Neural progenitor cell (in vitro differentiated cells): ENCODE measurements around the gene TSPAN19. TPM values are rescaled to one million over a fixed set of nuclear protein-coding genes. Genes with fewer than 3 reads are reported as not detected.

ENCODE experiments used
- DNase-seq: peaks from one replicate; pipeline ENCODE4 v3.0.0-alpha.2; 2016; ENCODE audit warnings: low spot score
- H2AFZ ChIP-seq: fragments of 200-600 bp; sonication (generic); replicated peaks from 2 replicates; pipeline ENCODE4 v1.6.1; 2016; ENCODE audit warnings: antibody characterized with exemption
- H3F3A ChIP-seq: fragments of 200-600 bp; sonication (generic); 2 replicates; pipeline ENCODE4 v1.6.1; 2016; ENCODE audit warnings: antibody characterized with exemption, low read depth
- H3K27ac ChIP-seq: fragments of 200-600 bp; sonication (generic); 2 replicates; pipeline ENCODE4 v1.5.1; 2016; ENCODE audit warnings: mild to moderate bottlenecking
- H3K27me3 ChIP-seq: fragments of 200-600 bp; sonication (generic); 2 replicates; pipeline ENCODE4 v1.6.1; 2016; ENCODE audit warnings: mild to moderate bottlenecking, moderate library complexity
- H3K36me3 ChIP-seq: fragments of 200-600 bp; sonication (generic); 2 replicates; pipeline ENCODE4 v1.5.1; 2016
- H3K4me1 ChIP-seq: fragments of 200-600 bp; sonication (generic); 2 replicates; pipeline ENCODE4 v1.6.1; 2016; ENCODE audit warnings: mixed run types
- H3K4me2 ChIP-seq: fragments of 200-600 bp; sonication (generic); 2 replicates; pipeline ENCODE4 v1.6.1; 2016
- H3K4me3 ChIP-seq: fragments of 200-600 bp; sonication (generic); 2 replicates; pipeline ENCODE4 v1.5.1; 2016
- H3K79me2 ChIP-seq: fragments of 200-600 bp; sonication (generic); 2 replicates; pipeline ENCODE4 v1.6.1; 2016; ENCODE audit warnings: low read depth
- H3K9ac ChIP-seq: fragments of 200-600 bp; sonication (generic); 2 replicates; pipeline ENCODE4 v1.6.1; 2016
- H3K9me3 ChIP-seq: fragments of 200-600 bp; sonication (generic); 2 replicates; pipeline ENCODE4 v1.5.1; 2016; ENCODE audit warnings: low read depth
- H4K20me1 ChIP-seq: fragments of 200-600 bp; sonication (generic); 2 replicates; pipeline ENCODE4 v1.6.1; 2016; ENCODE audit warnings: low read depth
- H3K27ac Mint-ChIP-seq: 3 replicates; pipeline ENCODE4 v1.8.0; 2021; ENCODE audit warnings: mixed read lengths
- H3K27me3 Mint-ChIP-seq: 2 replicates; pipeline ENCODE4 v1.8.0; 2022; ENCODE audit warnings: low read depth, mild to moderate bottlenecking, inconsistent platforms, moderate library complexity, mixed read lengths; ENCODE audit not compliant: insufficient read depth
- H3K36me3 Mint-ChIP-seq: 3 replicates; pipeline ENCODE4 v1.8.0; 2021; ENCODE audit warnings: mixed read lengths
- H3K4me1 Mint-ChIP-seq: 3 replicates; pipeline ENCODE4 v1.8.0; 2021; ENCODE audit warnings: mixed read lengths
- H3K4me3 Mint-ChIP-seq: 3 replicates; pipeline ENCODE4 v1.8.0; 2021; ENCODE audit warnings: mild to moderate bottlenecking, moderate library complexity, mixed read lengths
- H3K9me3 Mint-ChIP-seq: 3 replicates; pipeline ENCODE4 v1.8.0; 2020; ENCODE audit warnings: mixed read lengths
- CTCF ChIP-seq: fragments of 200-600 bp; sonication (generic); IDR thresholded peaks from 2 replicates; pipeline ENCODE4 v1.5.1; 2017; ENCODE audit warnings: antibody characterized with exemption, mild to moderate bottlenecking
- EZH2 ChIP-seq: fragments of 200-600 bp; sonication (generic); IDR thresholded peaks from 2 replicates; pipeline ENCODE4 v1.6.1; 2017; ENCODE audit warnings: antibody characterized with exemption, mild to moderate bottlenecking, moderate library complexity
- EZH2phosphoT487 ChIP-seq: fragments of 200-600 bp; sonication (generic); IDR thresholded peaks from 2 replicates; pipeline ENCODE4 v1.6.1; 2017; ENCODE audit warnings: antibody characterized with exemption
- total RNA-seq: library from RNA; depleted of rRNA; stranded (reverse); fragments of >200 nt; gene quantifications from 2 replicates; pipeline ENCODE4 v1.2.3, GENCODE V29; 2015; ENCODE audit warnings: low replicate concordance

The TSPAN19 gene
- total RNA-seq, 1 donor from 2014 or later = 4.3 TPM

- no peak for DNase-seq
- Mint-ChIP-seq H3K9me3 (peaks cover 7% of the 10 kb centered on the region), H3K4me3 (no peak overlapping the region), H3K4me1 (peaks cover 10% of the 10 kb centered on the region), H3K27ac (peak overlapping the region; percentile 7), H3K36me3 (no peaks in the 10 kb centered on the region), H3K27me3 (peaks cover 2% of the 10 kb centered on the region)
- no peak overlapping the region for H3K4me3 ChIP-seq
- H3K27me3 ChIP-seq = no peaks in the 10 kb centered on the region
- H3F3A ChIP-seq = no peaks in the 10 kb centered on the region
- H2AFZ ChIP-seq = no peak overlapping the region
- H3K4me1 ChIP-seq = peaks cover 3% of the 10 kb centered on the region
- TF ChIP-seq CTCF (no peak), EZH2phosphoT487 (no peak), EZH2 (no peak)
- H4K20me1 ChIP-seq = no peaks in the 10 kb centered on the region
- H3K79me2 ChIP-seq = no peaks in the 10 kb centered on the region
- H3K4me2 ChIP-seq = no peak overlapping the region
- H3K9ac ChIP-seq = no peak overlapping the region
- H3K27ac ChIP-seq = no peak overlapping the region
- no peaks in the 10 kb centered on the region for H3K36me3 ChIP-seq
- no peaks in the 10 kb centered on the region for H3K9me3 ChIP-seq
Observed at GRCh38 chr12:84995641-84996040, 40.4 kb downstream of the TSPAN19 start.

GRCh38 chr12:84994426-84994825 is 41.7 kb downstream of the TSPAN19 start:
- Mint-ChIP-seq H3K4me3 (no peak overlapping the region), H3K36me3 (no peaks in the 10 kb centered on the region), H3K27ac (peak overlapping the region; percentile 78), H3K27me3 (peaks cover 2% of the 10 kb centered on the region), H3K4me1 (peaks cover 10% of the 10 kb centered on the region), H3K9me3 (peaks cover 5% of the 10 kb centered on the region)
- Histone ChIP-seq H3K27ac (no peak overlapping the region), H3F3A (no peaks in the 10 kb centered on the region), H4K20me1 (no peaks in the 10 kb centered on the region), H3K9me3 (no peaks in the 10 kb centered on the region), H3K9ac (no peak overlapping the region), H2AFZ (no peak overlapping the region), H3K27me3 (no peaks in the 10 kb centered on the region), H3K4me3 (no peak overlapping the region), H3K4me1 (peaks cover 3% of the 10 kb centered on the region), H3K36me3 (no peaks in the 10 kb centered on the region), H3K79me2 (no peaks in the 10 kb centered on the region), H3K4me2 (no peak overlapping the region)
- DNase-seq = no peak
- no peak for TF ChIP-seq CTCF
- TF ChIP-seq EZH2 = no peak
- TF ChIP-seq EZH2phosphoT487 = no peak

- H3K4me3 Mint-ChIP-seq = no peak overlapping the region
- H3K27ac Mint-ChIP-seq = peak overlapping the region; percentile 35
- no peaks in the 10 kb centered on the region for H4K20me1 ChIP-seq
- no peaks in the 10 kb centered on the region for H3K27me3 Mint-ChIP-seq
- H3K27ac ChIP-seq = no peak overlapping the region
- no peaks in the 10 kb centered on the region for H3K36me3 ChIP-seq
- no peak overlapping the region for H3K9ac ChIP-seq
- no peaks in the 10 kb centered on the region for H3K36me3 Mint-ChIP-seq
- TF ChIP-seq CTCF = no peak
- no peak for TF ChIP-seq EZH2
- no peak for TF ChIP-seq EZH2phosphoT487
- no peaks in the 10 kb centered on the region for H3F3A ChIP-seq
- no peaks in the 10 kb centered on the region for H3K79me2 ChIP-seq
- no peak for DNase-seq
- H3K4me1 Mint-ChIP-seq = peaks cover 26% of the 10 kb centered on the region
- no peaks in the 10 kb centered on the region for H3K9me3 ChIP-seq
- H3K4me2 ChIP-seq = no peak overlapping the region
- no peak overlapping the region for H3K4me3 ChIP-seq
- H3K27me3 ChIP-seq = no peaks in the 10 kb centered on the region
- no peak overlapping the region for H2AFZ ChIP-seq
- H3K9me3 Mint-ChIP-seq = no peaks in the 10 kb centered on the region
- peaks cover 14% of the 10 kb centered on the region for H3K4me1 ChIP-seq
Observed at GRCh38 chr12:84986586-84986985, 49.5 kb downstream of the TSPAN19 start.
